ENCODE data around the gene HMGB2.

DNA sequence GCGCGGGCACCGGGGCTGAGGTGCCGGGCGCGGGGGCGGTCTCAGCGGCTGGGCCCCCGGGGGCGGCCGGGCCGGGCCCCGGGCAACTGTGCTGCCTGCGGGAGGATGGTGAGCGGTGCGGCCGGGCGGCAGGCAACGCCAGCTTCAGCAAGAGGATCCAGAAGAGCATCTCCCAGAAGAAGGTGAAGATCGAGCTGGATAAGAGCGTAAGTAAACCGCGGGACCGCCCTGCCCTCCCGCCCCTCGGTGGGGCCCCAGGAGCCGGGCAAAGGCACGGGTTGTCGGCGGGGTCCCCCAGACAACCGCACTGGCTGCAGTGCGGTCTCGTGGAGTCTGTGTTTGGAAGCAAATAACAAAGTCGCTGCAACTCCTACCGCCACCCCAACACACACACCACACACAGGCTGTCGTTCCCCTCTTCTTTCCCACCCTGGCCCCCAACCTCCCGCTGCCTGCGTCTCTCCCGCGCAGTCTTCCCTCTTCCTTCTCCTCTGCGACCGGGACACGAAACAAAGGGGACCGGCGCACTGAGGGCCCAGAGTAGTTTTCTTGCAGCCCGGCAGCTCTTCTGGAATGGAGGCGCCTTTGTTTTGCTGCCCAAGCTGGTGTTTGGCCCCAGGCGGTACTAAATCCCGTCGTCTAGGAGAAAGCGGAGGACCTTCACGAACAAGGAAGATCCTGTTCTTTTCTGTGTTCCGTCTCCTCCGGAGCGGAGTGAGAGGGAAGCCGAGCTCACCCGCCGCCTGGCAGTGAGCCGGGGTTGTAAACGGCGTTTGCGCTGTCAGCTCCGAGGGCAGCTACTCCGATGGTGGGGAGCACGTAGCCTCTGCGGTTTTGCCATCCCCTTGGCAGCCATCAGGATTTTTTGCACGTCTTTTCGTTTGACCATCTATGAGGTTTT, 37.4 kb upstream of the HMGB2 start:
- TF ChIP-seq EZH2 (IDR thresholded peaks at IDR 0.05; ENCODE audit: low read length, unreplicated experiment): no peak
- no peak for TF ChIP-seq CTCF (conservative IDR thresholded peaks at IDR 0.05; ENCODE audit: low read depth, low read length)
- TF ChIP-seq EZH2phosphoT487 (IDR thresholded peaks at IDR 0.05; ENCODE audit: borderline replicate concordance, low read length): no peak

Measured in PC-3 (cell line).